CD4-positive, alpha-beta T cell treated with Interleukin-6 for 4 hours (primary cell): ENCODE results near the gene TMEM164.

Experiments used
- DNase-seq: peaks from one replicate; pipeline ENCODE4 v3.0.0-alpha.2; 2020; ENCODE audit warnings: mixed read lengths

Gene TMEM164

DNA sequence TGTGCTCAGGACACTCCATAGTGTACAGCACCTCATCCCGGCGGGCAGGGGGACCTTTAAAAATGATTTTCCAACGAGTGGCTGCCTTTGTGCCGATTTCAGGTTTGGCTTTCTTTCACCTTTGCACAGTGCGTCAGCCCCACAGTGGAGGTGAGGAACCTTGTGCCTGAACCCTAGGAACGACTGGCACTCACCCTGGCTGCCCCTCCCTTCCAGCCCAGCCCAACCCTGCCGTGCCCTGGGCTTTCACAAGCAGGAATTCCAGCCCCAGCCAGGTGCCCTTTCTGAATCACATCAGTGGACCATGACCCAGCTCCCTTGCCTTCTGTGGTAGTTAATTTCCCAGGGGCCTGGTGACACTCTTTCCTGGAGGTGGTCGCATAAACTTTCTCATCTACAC lies 1.3 kb downstream of the TMEM164 start:
- DNase-seq = no peak

DNA sequence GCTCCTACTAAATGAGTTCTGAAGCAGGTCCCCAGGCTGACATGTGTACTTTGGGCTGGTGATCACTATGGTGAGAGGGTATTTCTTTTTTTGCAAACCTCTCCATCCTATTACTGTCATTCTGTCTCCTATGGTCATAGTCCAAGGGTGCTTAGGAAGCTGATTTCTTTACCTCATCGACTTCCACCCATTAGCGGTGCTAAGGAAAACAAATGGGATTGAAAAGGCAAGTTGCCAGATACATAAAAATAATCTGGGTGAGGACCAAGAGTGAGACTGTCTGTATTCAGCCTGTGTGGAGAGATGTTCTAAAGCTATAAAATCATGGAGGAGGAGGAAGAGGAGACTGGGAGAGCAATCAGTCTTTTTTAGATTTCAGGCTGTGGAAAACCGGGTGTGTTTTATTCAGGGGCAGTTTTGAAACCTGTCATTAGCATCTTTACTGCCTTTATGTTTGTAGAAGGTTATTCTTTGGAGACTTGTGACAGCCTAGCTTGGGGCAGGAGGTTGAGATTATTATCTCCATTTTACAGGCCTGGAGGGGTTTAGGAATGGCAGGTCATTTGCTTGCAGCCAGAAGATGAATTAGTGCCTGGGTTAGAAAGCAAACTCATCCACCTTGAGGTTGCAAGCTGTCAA lies 1.9 kb downstream of the TMEM164 start:
- no peak for DNase-seq

- DNase-seq = no peak
Observed at GRCh38 chrX:110006161-110006560, 3.2 kb downstream of the TMEM164 start.

DNA sequence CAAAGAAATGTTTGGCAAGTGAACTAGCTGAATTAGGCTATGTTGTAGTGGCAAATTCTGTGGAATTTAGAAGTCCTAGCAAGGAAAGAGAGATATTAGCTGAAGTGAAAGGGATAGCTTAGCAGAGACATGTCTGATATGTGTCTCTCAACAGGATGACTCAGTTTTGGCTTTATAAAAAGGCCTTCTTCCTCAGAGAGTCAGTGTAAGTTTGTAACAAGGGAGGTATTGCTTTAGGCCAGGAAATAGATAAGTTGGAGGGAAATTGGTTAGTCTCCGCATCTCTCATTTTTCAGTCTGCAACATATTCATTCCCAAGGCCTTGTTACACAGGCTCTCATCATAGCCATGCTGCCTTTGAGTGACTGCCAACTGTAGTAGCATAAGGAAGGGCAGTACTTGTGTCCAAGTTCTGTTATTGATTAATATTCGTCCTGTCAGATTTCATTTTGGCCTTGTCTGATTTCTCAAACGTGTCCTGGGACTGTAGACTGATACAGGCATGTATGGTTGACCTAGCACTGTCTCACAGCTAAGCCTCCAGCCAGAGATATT lies 4.0 kb downstream of the TMEM164 start:
- no peak for DNase-seq

DNA sequence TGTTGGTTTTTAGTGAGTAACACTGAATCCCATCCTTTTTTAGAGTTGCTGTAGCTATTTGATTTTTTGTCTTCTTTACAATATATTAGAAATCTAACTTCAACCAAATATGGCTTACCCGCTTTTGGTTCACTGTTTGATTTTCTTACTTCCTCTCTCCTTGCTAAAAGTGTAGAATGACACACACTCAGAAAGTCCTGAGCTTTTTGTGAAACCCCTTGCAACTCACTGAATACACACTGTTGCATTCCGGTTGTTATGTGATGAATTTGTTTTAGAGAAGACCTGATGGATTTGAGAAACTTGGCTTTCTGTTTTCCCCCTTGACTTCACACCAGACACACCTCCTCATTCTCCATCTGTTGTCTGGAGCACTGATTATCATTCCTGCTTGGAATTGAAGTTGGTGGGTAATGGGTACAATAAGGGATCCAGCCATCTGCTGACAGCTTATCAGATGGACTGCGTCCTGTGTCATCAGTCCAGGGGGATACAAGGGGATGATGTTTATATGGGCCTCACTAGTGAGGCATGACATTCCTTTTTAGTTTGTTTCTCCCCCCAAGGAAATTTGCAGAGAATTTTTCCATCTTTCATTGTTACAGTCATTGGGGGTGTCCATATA lies 5.2 kb downstream of the TMEM164 start:
- DNase-seq = no peak

- DNase-seq = no peak
Observed at GRCh38 chrX:110012818-110013485, 10.0 kb downstream of the TMEM164 start.

- DNase-seq = no peak
Observed at GRCh38 chrX:110013968-110014367, 11.1 kb downstream of the TMEM164 start.

DNA sequence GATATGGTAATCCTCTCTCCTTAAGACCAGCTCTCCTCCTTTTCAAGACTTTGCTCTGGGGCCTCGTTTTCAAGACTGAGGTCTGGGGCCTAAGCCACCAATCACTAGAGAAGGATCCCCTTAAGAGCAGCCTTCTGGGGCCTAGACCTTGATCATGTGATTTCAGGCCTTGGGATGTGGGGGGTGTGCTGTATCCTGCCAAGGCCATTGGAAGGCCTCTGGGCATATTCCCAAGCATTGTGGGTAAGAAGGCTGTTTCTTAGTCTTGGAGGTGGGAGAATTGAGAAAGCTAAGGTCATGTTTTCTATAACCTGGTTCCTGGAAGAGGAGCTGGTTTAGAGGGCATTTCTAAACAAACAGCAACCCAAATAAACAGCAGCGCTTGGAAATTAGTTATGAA lies 12.1 kb downstream of the TMEM164 start:
- no peak for DNase-seq

DNA sequence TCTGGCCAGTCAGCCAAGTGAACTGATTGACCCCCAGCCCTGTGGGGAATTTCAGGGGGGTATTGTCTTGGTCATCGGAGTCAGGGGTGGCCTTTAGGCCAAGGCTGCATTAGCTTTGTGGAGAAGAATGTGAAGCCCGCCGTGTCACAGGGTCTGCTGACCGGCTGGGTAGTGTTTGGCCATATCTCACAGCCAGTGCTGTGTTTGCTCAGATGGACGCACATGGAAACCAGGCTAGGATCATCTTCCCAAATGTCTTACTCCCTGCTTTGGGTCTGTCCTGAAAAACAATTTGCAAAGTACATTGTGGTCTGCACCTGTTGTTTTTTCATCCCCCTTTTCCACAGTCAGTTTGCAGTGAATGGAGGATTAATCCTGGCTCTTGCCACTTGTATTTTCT lies 13.0 kb downstream of the TMEM164 start:
- no peak for DNase-seq

DNA sequence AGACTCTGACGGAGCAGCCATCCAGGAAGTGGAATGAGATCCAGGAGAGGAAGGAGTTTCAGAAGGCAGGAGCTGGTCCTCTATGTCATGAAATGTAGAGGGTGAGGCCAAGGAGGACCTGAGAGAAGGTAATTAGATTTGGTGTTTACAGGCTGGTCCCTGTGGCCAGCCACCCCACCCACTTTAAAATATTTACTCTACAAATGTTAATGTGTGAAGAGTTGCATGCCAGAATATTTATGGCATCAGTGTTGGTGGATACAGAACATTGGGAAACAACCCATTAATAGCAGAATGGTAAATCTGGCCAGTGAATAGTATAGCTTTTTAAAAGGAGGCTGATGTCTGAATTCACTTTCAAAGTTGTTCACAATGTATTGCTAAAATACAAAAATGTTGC lies 17.6 kb downstream of the TMEM164 start:
- no peak for DNase-seq

DNA sequence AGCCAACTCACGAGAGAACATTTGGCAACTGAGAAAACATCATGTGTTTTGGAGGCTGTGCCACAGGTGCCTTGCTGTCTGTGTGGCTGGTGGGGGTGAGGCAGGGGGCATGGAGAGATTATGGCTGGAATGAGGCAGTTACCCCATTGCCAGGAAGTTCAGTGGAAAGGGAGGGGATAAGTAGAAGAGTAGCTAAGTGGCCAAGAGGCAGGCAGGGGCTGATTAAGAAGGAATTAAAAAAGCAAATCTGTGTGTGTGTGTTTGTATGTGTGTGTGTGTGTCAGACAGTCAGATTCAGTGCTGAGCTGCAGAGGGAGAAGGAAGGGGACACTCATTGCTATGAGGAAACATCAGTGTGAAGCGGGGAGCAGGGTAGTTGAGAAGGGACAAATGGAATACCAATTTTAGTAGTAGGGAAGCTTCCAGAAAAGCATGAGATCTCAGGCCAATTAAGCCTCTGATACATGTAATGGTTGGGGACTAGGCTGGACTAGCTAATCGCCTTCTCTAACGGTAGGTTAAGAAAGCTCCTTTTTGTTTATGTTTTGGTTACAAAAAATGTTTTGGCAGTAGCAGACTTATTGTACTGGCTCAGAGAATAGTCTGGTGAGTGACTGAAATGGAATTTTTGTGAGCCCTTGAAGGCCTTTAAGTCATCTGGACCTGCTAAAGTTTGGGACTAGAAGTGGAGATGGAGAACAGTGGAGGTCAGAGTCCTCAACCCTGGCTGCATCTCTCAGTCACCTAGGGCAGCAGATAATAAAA lies 18.5 kb downstream of the TMEM164 start:
- no peak for DNase-seq

DNA sequence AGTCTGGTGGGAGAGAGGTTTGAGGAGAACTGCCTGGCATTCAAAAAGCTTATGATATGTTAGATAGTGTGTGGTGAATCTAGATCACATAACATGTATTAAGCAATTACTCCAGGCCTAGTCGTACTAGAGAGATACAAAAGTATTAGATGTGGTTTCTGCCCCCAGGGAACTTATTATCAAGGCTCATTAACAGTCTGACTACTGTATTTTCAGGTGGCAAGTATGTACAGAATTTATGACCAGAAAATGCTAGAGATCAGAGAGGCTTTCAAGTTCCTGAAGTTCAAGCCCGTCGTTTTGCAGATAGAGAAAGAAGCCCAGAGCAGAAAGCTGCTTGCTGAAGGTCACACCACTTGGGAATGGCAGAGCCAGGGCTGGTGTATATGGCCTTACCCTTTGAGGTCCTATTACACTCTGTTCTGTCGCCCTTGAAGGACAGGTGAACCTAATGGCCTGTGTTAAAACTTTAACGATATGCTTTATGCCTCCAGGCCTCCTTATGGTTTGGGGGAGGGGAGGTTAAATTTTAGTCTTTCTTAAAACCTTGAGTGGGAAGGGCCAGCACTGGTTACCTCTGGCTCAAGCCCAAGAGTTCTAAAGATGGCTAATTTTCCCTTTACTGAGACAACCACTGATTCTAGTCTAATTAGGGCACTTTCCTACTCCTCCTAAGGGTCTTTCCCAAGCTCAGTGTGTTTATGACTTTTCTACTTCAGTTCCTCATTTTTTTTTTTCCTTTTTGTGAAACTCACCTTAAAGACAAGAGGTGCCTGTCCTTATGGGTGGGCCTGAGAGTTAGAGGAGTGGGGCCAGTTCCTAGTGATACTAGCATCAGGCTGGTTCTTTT lies 19.9 kb downstream of the TMEM164 start:
- DNase-seq = no peak

DNA sequence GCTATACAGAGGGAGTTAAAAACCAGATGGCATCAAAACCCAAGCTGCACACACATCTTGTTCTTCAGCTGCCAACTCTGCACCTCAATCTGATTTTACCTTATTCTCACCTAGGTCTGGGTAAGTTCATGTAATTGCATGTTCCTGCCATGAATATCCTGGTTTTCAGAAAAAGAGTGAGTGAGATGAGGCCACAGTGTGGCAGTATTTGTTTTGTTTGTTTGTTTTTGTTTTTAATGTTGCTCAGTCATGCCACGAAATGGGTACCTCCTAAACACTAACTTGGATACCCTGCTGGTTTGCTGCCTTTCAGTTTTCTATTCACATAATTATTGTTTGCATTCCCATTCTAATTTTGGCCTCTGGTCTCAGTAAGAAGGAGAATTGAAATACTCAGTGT lies 22.5 kb downstream of the TMEM164 start:
- no peak for DNase-seq

DNA sequence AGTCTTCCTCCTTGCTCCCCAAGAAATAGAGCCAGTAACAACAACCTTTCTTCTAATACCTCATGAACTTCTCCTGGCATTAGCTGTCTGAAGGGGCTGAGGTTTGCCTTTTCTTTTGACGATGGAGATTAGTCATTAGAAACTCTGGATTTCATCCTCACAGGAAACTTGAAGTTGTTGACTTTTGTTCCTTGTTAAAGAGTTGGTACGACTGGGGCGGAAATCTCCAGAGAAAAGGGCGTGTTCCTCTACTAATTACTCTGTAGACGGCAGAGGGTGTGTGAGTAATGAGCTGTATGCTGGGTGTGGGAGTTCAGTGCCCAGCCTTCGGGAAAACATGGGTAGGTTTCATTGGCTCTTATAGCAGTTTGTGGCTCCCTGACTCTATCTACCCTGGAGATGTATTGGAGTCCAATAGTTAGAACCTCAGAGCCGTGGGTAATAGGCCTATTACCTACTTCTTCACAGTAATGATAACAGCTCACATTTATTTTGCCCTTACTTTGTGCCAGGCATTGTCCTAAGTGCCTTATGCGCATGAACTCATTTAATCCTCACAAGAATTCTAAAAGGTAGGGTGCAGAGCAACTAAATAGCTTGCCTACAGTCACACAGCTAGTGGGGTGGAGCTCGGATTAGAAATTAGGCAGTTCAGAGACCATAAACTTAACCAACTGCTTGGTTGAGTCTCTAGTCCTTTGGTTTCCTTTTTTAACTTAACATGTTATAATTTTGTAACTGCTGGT lies 23.4 kb downstream of the TMEM164 start:
- DNase-seq = no peak

DNA sequence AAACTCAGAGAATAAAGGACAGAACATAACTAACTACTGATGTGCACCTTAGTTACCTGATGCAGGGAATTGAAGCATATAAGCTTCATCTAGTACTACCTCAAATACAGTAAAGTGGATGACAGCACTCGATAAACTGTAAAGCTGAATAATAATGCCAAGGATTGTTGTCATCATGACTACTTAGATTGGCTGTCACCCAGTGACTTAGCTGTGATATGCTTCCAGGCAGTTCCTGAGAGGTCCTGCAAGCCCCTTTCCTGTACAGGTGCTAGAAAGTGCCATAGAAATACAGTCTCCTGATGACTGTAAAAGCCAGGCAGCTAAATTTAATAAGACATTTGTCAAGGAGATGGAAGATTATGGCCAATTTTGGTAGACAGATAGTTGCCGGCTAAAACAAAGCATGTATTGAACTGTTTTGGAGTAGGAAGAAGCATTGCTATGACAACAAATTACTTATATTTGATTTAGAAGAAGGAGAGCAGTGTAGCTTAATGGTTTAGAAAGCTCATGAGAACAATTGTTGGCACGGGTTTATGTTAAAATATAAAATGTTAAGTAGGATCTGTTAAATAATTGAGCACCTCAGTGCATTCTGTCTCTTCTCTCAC lies 29.7 kb downstream of the TMEM164 start:
- DNase-seq = no peak

DNA sequence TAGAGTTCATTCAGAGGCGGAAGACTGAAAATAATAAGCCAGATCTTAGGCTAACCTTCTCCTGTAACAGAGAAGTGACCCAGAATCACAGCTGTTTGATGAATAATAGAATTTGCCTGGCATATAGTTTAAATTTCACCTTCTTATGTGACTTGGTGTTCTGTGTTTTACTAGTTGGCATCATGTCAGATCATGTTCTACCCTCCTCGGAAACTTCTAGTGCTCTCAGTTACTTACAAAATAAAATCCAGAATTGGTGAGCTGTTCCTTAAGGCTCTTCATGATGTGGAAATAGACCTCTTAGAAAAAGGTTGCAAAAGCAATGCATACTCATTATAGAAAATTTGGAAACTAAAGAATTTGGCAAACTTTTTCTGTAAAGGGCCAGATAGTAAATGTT lies 31.1 kb downstream of the TMEM164 start:
- DNase-seq = no peak

DNA sequence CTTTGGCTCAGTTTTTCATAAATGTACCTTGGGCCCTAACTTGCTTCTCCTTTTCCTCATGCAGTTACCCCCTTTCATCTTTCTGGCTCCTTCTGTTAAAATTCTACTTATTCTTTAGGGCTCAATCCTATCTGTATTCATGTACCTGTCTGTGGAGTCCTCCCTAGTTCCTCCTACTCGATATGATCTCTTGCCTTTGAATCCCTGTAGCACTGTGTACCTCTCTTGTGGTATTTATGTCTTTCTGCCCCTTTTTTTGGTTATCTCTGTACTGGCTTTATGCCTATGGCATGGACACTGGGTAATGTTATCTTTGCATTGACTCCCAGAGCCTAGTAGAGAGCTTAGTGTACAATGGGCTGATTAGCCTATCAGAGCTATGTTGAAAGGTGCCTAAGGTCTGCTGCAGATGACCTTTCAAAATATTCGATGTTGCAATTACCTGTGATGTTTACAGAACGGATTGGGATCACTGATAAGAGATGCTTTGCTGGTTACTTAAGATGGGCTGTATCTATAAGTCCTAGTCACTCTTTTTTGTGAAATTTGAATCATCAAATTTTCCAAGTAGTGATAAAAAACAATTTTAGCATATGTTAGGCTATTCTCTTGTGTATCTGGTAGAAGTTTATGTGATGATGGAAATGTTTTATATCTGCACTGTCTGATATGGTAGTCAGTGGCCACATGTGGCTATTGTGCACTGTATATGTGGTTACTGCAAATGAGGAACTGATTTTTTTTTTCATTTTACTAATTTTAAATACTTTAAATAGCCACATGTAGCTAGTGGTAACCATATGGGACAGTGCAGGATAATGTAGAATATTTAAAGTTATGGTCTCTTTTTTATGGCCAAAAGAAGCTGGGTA lies 33.5 kb downstream of the TMEM164 start:
- DNase-seq = no peak

- DNase-seq = no peak
Observed at GRCh38 chrX:110037178-110037577, 34.3 kb downstream of the TMEM164 start.

- no peak for DNase-seq
Observed at GRCh38 chrX:110038900-110039299, 36.0 kb downstream of the TMEM164 start.

DNA sequence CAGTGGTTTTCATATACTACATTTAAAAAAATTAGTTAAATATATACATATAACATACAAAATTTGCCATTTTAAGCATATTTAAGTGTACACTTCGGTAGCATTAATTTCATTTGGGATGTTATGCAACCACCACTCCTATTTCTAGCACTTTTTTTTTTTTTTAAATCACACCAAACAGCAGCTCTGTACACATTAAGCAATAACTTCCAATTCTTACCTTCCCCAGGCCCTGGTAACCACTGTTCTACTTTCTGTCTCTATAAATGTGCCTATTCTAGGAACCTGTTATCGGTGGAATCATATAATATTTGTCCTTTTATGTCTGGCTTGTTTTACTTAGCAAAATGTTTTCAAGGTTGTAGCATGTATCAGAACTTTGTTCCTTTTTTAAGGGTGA lies 39.1 kb downstream of the TMEM164 start:
- DNase-seq = no peak
